HG02938 (cell line): ENCODE measurements around the gene DCAKD.

Source experiments
- ATAC-seq: cut with Tn5 transposase; IDR thresholded peaks from one replicate; pipeline ENCODE4 v1.9.1; 2021; ENCODE audit warnings: mild to moderate bottlenecking, moderate library complexity; ENCODE audit not compliant: unreplicated experiment

Gene DCAKD

DNA sequence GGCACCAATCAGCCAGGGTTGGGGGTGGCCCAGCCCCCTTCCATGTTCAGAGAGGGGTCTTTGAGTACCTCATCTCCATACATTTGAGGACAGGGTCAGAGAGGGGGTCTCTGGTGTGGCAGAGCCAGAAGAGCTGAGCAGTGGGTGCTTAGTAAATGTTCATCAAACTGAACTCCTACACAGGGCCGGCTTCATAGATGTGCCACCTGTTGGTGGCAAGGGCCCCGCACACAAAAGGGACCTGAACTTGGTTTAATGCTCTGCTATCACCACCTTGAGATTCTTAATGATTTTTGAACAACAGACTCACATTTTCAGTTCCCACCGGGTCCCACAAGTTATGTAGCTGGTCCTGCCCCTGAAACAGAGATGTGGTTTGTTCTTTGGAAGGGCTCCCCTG lies 74.4 kb downstream of the DCAKD start:
- no peak for ATAC-seq

DNA sequence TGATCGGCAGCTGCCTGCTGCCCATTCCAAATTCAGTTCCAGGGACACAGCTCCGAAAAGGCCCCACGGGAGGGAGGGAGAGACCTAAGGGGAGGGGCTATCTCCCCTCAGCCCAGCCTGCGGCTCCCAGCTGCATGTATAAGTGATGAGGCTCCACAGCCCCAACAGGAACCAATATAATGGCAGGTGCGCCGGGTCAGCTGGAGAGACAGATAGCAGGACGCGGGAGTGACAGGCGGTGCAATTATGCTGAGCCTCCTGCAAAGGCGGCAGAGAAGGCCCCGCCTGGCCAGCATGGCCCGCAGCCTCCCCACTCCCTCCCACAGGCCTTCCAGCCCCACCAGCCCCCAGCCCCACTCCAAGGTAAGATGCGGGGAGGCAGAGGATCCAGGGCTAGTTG lies 75.2 kb downstream of the DCAKD start:
- ATAC-seq = no peak
